Hepatocyte (in vitro differentiated cells): Measurements from ENCODE around the gene EFCAB3. TPM values are rescaled to one million over a fixed set of nuclear protein-coding genes. Genes with fewer than 3 reads are reported as not detected.
"Not testable (repeated sequence)": the region's sequence is repeated elsewhere in the genome, so short reads cannot be mapped to it uniquely, and the experiment has no call there.

Experiments
- DNase-seq: peaks from one replicate; pipeline ENCODE4 v3.0.0-alpha.2; 2016; ENCODE audit warnings: low spot score
- H2AFZ ChIP-seq: fragments of 200-600 bp; sonication (generic); 2 replicates; pipeline ENCODE4 v1.6.0; 2016; ENCODE audit warnings: antibody characterized with exemption, mild to moderate bottlenecking
- H3K27ac ChIP-seq: fragments of 200-600 bp; sonication (generic); 2 replicates; pipeline ENCODE4 v1.5.1; 2016; ENCODE audit warnings: mild to moderate bottlenecking
- H3K27me3 ChIP-seq: fragments of 200-600 bp; sonication (generic); 2 replicates; pipeline ENCODE4 v1.6.1; 2016
- H3K36me3 ChIP-seq: fragments of 200-600 bp; sonication (generic); replicated peaks from 2 replicates; pipeline ENCODE4 v1.5.1; 2016; ENCODE audit warnings: low read depth; ENCODE audit not compliant: insufficient read depth
- H3K4me1 ChIP-seq: fragments of 200-600 bp; sonication (generic); 2 replicates; pipeline ENCODE4 v1.5.1; 2016; ENCODE audit warnings: mild to moderate bottlenecking, moderate library complexity; ENCODE audit not compliant: insufficient read depth
- H3K4me2 ChIP-seq: fragments of 200-600 bp; sonication (generic); 2 replicates; pipeline ENCODE4 v1.6.0; 2016
- H3K4me3 ChIP-seq: fragments of 200-600 bp; sonication (generic); 2 replicates; pipeline ENCODE4 v1.5.1; 2016; ENCODE audit warnings: mild to moderate bottlenecking
- H3K79me2 ChIP-seq: fragments of 200-600 bp; sonication (generic); 2 replicates; pipeline ENCODE4 v1.6.0; 2017; ENCODE audit warnings: mild to moderate bottlenecking
- H3K9me2 ChIP-seq: fragments of 200-600 bp; sonication (generic); replicated peaks from 2 replicates; pipeline ENCODE4 v1.6.0; 2017; ENCODE audit warnings: mild to moderate bottlenecking; ENCODE audit not compliant: insufficient read depth
- H3K9me3 ChIP-seq: fragments of 200-600 bp; sonication (generic); 2 replicates; pipeline ENCODE4 v1.5.1; 2016; ENCODE audit warnings: low read depth, mild to moderate bottlenecking
- H4K20me1 ChIP-seq: fragments of 200-600 bp; sonication (generic); 2 replicates; pipeline ENCODE4 v1.6.0; 2016; ENCODE audit warnings: mild to moderate bottlenecking; ENCODE audit not compliant: insufficient read depth, poor library complexity, severe bottlenecking
- CTCF ChIP-seq: fragments of 200-600 bp; sonication (generic); IDR thresholded peaks from 2 replicates; pipeline ENCODE4 v1.5.1; 2016; ENCODE audit warnings: antibody characterized with exemption, mild to moderate bottlenecking; ENCODE audit not compliant: poor library complexity
- EZH2 ChIP-seq: fragments of 200-600 bp; sonication (generic); IDR thresholded peaks from 2 replicates; pipeline ENCODE4 v1.6.1; 2016; ENCODE audit warnings: antibody characterized with exemption, mild to moderate bottlenecking, borderline replicate concordance
- EZH2phosphoT487 ChIP-seq: fragments of 200-600 bp; sonication (generic); IDR thresholded peaks from one replicate; pipeline ENCODE4 v1.6.1; 2018; ENCODE audit warnings: antibody characterized with exemption, mild to moderate bottlenecking, low read depth, moderate library complexity; ENCODE audit not compliant: unreplicated experiment, severe bottlenecking
- WGBS: methylation state at CpG from one replicate; pipeline ENCODE4 v1.1.6; 2016; ENCODE audit warnings: low lambda C conversion rate; ENCODE audit errors: missing lambda C conversion rate; 5-methylcytosine and 5-hydroxymethylcytosine counted together
- polyA plus RNA-seq: library from polyadenylated mRNA; unstranded; fragments of >200 nt; fragmentation: Nextera tagmentation; extraction: Ambion mirVana; gene quantifications from 2 replicates; pipeline ENCODE4 v1.2.1, GENCODE V29; 2016
- total RNA-seq: library from RNA; depleted of rRNA; stranded (reverse); fragments of >200 nt; gene quantifications from 2 replicates; pipeline ENCODE4 v1.2.3, GENCODE V29; 2014

Gene EFCAB3
- total and polyA plus RNA-seq, 2 experiments from 2014 or later, result not detected

GRCh38 chr17:62398891-62399290 lies 18.5 kb downstream of the EFCAB3 start:
- Histone ChIP-seq H3K9me3 (no peaks in the 10 kb centered on the region), H3K4me3 (no peak overlapping the region), H3K9me2 (no peaks in the 10 kb centered on the region), H3K79me2 (no peaks in the 10 kb centered on the region), H3K27ac (no peak overlapping the region), H2AFZ (no peak overlapping the region), H4K20me1 (no peaks in the 10 kb centered on the region), H3K4me1 (no peaks in the 10 kb centered on the region), H3K4me2 (no peak overlapping the region), H3K27me3 (peaks cover 9% of the 10 kb centered on the region), H3K36me3 (no peaks in the 10 kb centered on the region)
- TF ChIP-seq EZH2phosphoT487 (no peak), CTCF (no peak), EZH2 (no peak)
- 96% methylated on average over 1 of the region's 1 CpG for WGBS
- no peak for DNase-seq

- H4K20me1 ChIP-seq, result no peaks in the 10 kb centered on the region
- no peaks in the 10 kb centered on the region for H3K79me2 ChIP-seq
- H2AFZ ChIP-seq, result no peak overlapping the region
- no peaks in the 10 kb centered on the region for H3K4me1 ChIP-seq
- WGBS, result 60% methylated on average over 2 of the region's 2 CpGs
- no peak overlapping the region for H3K4me2 ChIP-seq
- no peaks in the 10 kb centered on the region for H3K9me3 ChIP-seq
- H3K36me3 ChIP-seq, result no peaks in the 10 kb centered on the region
- no peak for DNase-seq
- TF ChIP-seq CTCF, result no peak
- TF ChIP-seq EZH2, result no peak
- TF ChIP-seq EZH2phosphoT487, result no peak
- no peak overlapping the region for H3K27ac ChIP-seq
- H3K9me2 ChIP-seq, result no peaks in the 10 kb centered on the region
- H3K27me3 ChIP-seq, result no peaks in the 10 kb centered on the region
- no peak overlapping the region for H3K4me3 ChIP-seq
These were observed 25.1 kb downstream of the EFCAB3 start for GRCh38 chr17:62405451-62405850.

- not testable (repeated sequence) for H2AFZ ChIP-seq
These were observed 32.7 kb downstream of the EFCAB3 start for GRCh38 chr17:62413090-62413489.

GRCh38 chr17:62423647-62424461 lies 43.5 kb downstream of the EFCAB3 start, which contains the start of gene METTL2A:
METTL2A (plus strand) TSS chr17:62423897; CDS start chr17:62423903, 6 bp downstream.
- not testable (repeated sequence) for H3K4me1 ChIP-seq, H4K20me1 ChIP-seq, H3K9me3 ChIP-seq, H3K36me3 ChIP-seq, H3K27me3 ChIP-seq, H3K9me2 ChIP-seq
- peak within 1 kb of the TSS; percentile 88 for H3K4me3 ChIP-seq
- H3K27ac ChIP-seq, result peak within 1 kb of the TSS; percentile 89
- TF ChIP-seq CTCF, result peak; percentile 32
- peaks cover 23% of the 10 kb centered on the region for H3K79me2 ChIP-seq
- 1% methylated on average over 58 of the region's 58 CpGs for WGBS
- peak within 1 kb of the TSS; percentile 88 for H3K4me2 ChIP-seq
- H2AFZ ChIP-seq, result peak within 1 kb of the TSS; percentile 95
- peak; percentile 92 for DNase-seq

More at GRCh38 chr17:62413090-62413489, 32.7 kb downstream of the EFCAB3 start:
- H4K20me1 ChIP-seq, H3K9me2 ChIP-seq, H3K36me3 ChIP-seq, H3K4me1 ChIP-seq, DNase-seq, H3K9me3 ChIP-seq, H3K4me2 ChIP-seq, H3K27ac ChIP-seq, H3K27me3 ChIP-seq, H3K79me2 ChIP-seq, H3K4me3 ChIP-seq: not testable (repeated sequence)
- 96% methylated on average over 1 of the region's 1 CpG for WGBS

- not testable (repeated sequence) for H3K9me3 ChIP-seq, H4K20me1 ChIP-seq, H3K4me3 ChIP-seq, H3K27ac ChIP-seq, H2AFZ ChIP-seq, H3K9me2 ChIP-seq, H3K27me3 ChIP-seq, DNase-seq, H3K36me3 ChIP-seq, H3K4me2 ChIP-seq, H3K4me1 ChIP-seq
- peaks cover 23% of the 10 kb centered on the region for H3K79me2 ChIP-seq
- WGBS, result 100% methylated on average over 2 of the region's 2 CpGs
These were observed 45.9 kb downstream of the EFCAB3 start for GRCh38 chr17:62426214-62426613.

GRCh38 chr17:62435251-62435650 lies 54.9 kb downstream of the EFCAB3 start:
- H4K20me1 ChIP-seq, H3K27ac ChIP-seq, H3K36me3 ChIP-seq, H3K4me2 ChIP-seq, H3K4me1 ChIP-seq, H3K27me3 ChIP-seq, DNase-seq, H3K9me3 ChIP-seq, H3K4me3 ChIP-seq, H2AFZ ChIP-seq, H3K9me2 ChIP-seq, H3K79me2 ChIP-seq: not testable (repeated sequence)
- 88% methylated on average over 4 of the region's 4 CpGs for WGBS
